ENCODE measurements around the gene SCNM1.

GRCh38 chr1:151131701-151132334 lies 34.1 kb upstream of the SCNM1 start:
- TF ChIP-seq CTCF (IDR thresholded peaks at IDR 0.05) (no peak), POLR2A (IDR thresholded peaks at IDR 0.05) (no peak)

Data from thyroid gland (tissue), 4 donors.